A673 (cell line): ENCODE results near the gene LIMK1. TPM values are rescaled to one million over a fixed set of nuclear protein-coding genes. Genes with fewer than 3 reads are reported as not detected.

Experiments used
- BruUV-seq: library from RNA; stranded (reverse); fragments of 400-500 nt; replicated peaks from 2 replicates; lab custom pipeline; 2021; lab: Mats Ljungman, UMichigan
- CTCF ChIA-PET: fragments of 300-600 bp; sonication (Branson Sonifier 250); formaldehyde crosslinking; loops from one replicate; lab custom pipeline; 2022; ENCODE audit warnings: antibody characterized with exemption; lab: Charles Lee
- POLR2A ChIA-PET: fragments of 300-600 bp; sonication (Branson Sonifier 250); formaldehyde crosslinking; loops from one replicate; lab custom pipeline; 2022; ENCODE audit warnings: antibody characterized with exemption; ENCODE audit not compliant: low non-redundant PET; lab: Charles Lee
- DNase-seq: peaks from one replicate; pipeline ENCODE4 v3.0.0-alpha.2; 2015; ENCODE audit warnings: low spot score
- H3K27ac ChIP-seq: fragments of 200-600 bp; sonication (generic); 2 replicates; pipeline ENCODE4 v1.5.1; 2016; ENCODE audit warnings: mixed run types, low read depth, mild to moderate bottlenecking, mixed read lengths, antibody characterized with exemption, low read length; ENCODE audit not compliant: poor library complexity, severe bottlenecking
- H3K27me3 ChIP-seq: fragments of 200-600 bp; sonication (generic); replicated peaks from 2 replicates; pipeline ENCODE4 v1.6.1; 2017; ENCODE audit warnings: mixed run types, low read depth, mild to moderate bottlenecking, mixed read lengths, antibody characterized with exemption, low read length; ENCODE audit not compliant: insufficient read depth, poor library complexity
- H3K36me3 ChIP-seq: fragments of 200-600 bp; sonication (generic); 2 replicates; pipeline ENCODE4 v1.6.1; 2016; ENCODE audit warnings: mixed run types, mild to moderate bottlenecking, mixed read lengths, antibody characterized with exemption, low read length; ENCODE audit not compliant: insufficient read depth, poor library complexity, severe bottlenecking
- H3K4me1 ChIP-seq: fragments of 200-600 bp; sonication (generic); 2 replicates; pipeline ENCODE4 v1.6.1; 2017; ENCODE audit warnings: mixed run types, mild to moderate bottlenecking, mixed read lengths, antibody characterized with exemption, low read length; ENCODE audit not compliant: insufficient read depth, poor library complexity, severe bottlenecking
- H3K4me3 ChIP-seq: fragments of 200-600 bp; sonication (generic); 2 replicates; pipeline ENCODE4 v1.5.1; 2016; ENCODE audit warnings: low read depth, mixed run types, mild to moderate bottlenecking, mixed read lengths, low read length; ENCODE audit not compliant: poor library complexity, severe bottlenecking
- H3K9me3 ChIP-seq: fragments of 200-600 bp; sonication (generic); 2 replicates; pipeline ENCODE4 v1.6.1; 2016; ENCODE audit warnings: mixed run types, low read depth, mild to moderate bottlenecking, mixed read lengths, antibody characterized with exemption, low read length; ENCODE audit not compliant: poor library complexity, severe bottlenecking
- EZH2 ChIP-seq: fragments of 200-600 bp; sonication (generic); IDR thresholded peaks from 2 replicates; pipeline ENCODE4 v1.6.1; 2017; ENCODE audit warnings: borderline replicate concordance, low read depth, mild to moderate bottlenecking, mixed read lengths, antibody characterized with exemption, low read length; ENCODE audit not compliant: poor library complexity, severe bottlenecking
- intact Hi-C: fragments of 100-400 bp; cut with micrococcal nuclease; formaldehyde crosslinking; loops from one replicate; pipeline ENCODE4 v1.10.0; 2022; ENCODE audit not compliant: unreplicated experiment
- total RNA-seq: library from RNA; stranded (reverse); gene quantifications from 2 replicates; pipeline ENCODE4 v1.2.3, GENCODE V29; 2021
- TF ChIP-seq, protein P1 (sequence below): fragments of 300-800, 200-600 bp; sonication (generic); conservative IDR thresholded peaks from 2 replicates; pipeline ENCODE4 v1.5.1; 2017; ENCODE audit warnings: low read depth, mild to moderate bottlenecking, antibody characterized with exemption, low read length, moderate library complexity, mixed read lengths

LIMK1 gene
- total RNA-seq, 1 experiment from 2014 or later: 59.3 TPM

DNA sequence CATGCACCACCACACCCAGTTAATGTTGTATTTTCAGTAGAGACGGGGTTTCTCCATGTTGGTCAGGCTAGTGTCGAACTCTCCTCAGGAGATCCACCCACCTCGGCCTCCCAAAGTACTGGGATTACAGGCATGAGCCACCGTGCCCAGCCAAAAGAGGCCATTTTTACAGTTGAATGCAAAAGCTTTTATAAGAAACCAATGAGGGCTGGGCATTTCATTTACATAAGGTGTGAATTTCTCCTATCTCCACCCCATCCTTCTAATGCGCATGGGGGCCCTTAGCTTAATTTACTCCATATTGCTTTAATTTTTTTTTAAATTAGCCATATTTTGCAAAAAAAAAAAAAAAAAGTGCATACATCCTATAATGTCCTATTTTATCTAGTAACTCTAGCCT, 65.5 kb downstream of the LIMK1 start:
- ChIA-PET CTCF (interaction anchor here (0.6 kb wide), 1 partner anchor 35 kb away, joined by 3 read pairs; no protein-coding TSS in a partner anchor), POLR2A (no interaction called here)
- no TSS peak for BruUV-seq
- H3K36me3 ChIP-seq: no peaks in the 10 kb centered on the region
- H3K27me3 ChIP-seq: no peaks in the 10 kb centered on the region
- DNase-seq: no peak
- H3K9me3 ChIP-seq: no peaks in the 10 kb centered on the region
- no peak overlapping the region for H3K4me3 ChIP-seq
- H3K4me1 ChIP-seq: no peaks in the 10 kb centered on the region
- TF ChIP-seq, protein P1, sequence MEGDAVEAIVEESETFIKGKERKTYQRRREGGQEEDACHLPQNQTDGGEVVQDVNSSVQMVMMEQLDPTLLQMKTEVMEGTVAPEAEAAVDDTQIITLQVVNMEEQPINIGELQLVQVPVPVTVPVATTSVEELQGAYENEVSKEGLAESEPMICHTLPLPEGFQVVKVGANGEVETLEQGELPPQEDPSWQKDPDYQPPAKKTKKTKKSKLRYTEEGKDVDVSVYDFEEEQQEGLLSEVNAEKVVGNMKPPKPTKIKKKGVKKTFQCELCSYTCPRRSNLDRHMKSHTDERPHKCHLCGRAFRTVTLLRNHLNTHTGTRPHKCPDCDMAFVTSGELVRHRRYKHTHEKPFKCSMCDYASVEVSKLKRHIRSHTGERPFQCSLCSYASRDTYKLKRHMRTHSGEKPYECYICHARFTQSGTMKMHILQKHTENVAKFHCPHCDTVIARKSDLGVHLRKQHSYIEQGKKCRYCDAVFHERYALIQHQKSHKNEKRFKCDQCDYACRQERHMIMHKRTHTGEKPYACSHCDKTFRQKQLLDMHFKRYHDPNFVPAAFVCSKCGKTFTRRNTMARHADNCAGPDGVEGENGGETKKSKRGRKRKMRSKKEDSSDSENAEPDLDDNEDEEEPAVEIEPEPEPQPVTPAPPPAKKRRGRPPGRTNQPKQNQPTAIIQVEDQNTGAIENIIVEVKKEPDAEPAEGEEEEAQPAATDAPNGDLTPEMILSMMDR: no peak
- no peak for TF ChIP-seq EZH2
- H3K27ac ChIP-seq: no peak overlapping the region
- intact Hi-C loops: no loop called here

DNA sequence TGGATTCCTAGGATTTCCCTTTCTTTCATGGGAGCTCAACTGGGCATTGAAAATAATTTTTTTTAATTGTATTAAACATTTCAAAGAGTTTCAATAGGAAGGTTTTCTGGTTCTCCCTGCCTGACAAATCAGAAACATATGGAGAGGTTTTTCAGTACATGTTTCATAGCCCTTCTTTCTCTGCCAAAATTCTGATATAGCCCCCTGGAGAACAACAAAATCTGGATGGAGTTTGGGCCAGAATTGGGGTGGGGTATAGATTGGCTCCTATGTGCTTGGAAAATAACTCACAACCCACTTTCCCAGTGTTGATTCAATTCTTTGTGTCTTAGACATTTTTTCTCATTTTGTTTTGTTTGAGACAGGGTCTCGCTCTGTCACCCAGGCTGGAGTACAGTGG, 66.0 kb downstream of the LIMK1 start:
- H3K4me1 ChIP-seq: no peaks in the 10 kb centered on the region
- no TSS peak for BruUV-seq
- H3K27me3 ChIP-seq: no peaks in the 10 kb centered on the region
- no peak overlapping the region for H3K27ac ChIP-seq
- CTCF ChIA-PET: no interaction called here
- intact Hi-C loops: no loop called here
- H3K36me3 ChIP-seq: no peaks in the 10 kb centered on the region
- TF ChIP-seq, protein P1: no peak
- TF ChIP-seq EZH2: no peak
- no peak overlapping the region for H3K4me3 ChIP-seq
- no peak for DNase-seq
- POLR2A ChIA-PET: interaction anchor here (0.7 kb wide), 1 partner anchor 27 kb away, joined by 3 read pairs; no protein-coding TSS in a partner anchor
- H3K9me3 ChIP-seq: no peaks in the 10 kb centered on the region

DNA sequence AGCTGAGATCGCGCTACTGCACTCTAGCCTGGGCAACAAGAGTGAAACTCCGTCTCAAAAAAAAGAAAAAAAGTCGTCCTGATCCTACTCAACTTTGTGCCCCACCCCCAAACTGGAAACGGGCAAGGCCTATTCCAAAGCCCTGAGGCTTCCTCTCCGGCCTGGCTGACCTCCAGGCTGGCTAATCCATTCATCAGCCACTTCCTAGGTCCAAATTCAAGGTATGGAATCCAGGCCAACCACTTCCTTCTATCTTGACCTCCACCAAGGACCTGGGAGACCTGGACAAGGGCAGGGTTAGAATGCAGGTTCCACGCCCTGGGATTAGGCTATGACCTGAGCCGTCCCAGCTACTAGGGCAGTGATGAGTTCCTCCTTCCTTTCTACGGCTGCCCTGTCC, 70.1 kb downstream of the LIMK1 start:
- no peak overlapping the region for H3K27ac ChIP-seq
- no TSS peak for BruUV-seq
- DNase-seq: no peak
- TF ChIP-seq, protein P1: no peak
- TF ChIP-seq EZH2: no peak
- intact Hi-C loops: no loop called here
- H3K36me3 ChIP-seq: no peaks in the 10 kb centered on the region
- ChIA-PET POLR2A (no interaction called here), CTCF (no interaction called here)
- H3K4me3 ChIP-seq: no peak overlapping the region
- H3K27me3 ChIP-seq: no peaks in the 10 kb centered on the region
- no peaks in the 10 kb centered on the region for H3K4me1 ChIP-seq
- H3K9me3 ChIP-seq: no peaks in the 10 kb centered on the region
